K562 (cell line): ENCODE results near the gene PKIB.

ENCODE experiments used
- CHD2 ChIP-seq: IDR thresholded peaks from 2 replicates; pipeline ENCODE4 v1.6.1; 2011; ENCODE audit warnings: low read depth, low read length
- ELF4 ChIP-seq: fragments of 450-650 bp; formaldehyde crosslinking; IDR thresholded peaks from 2 replicates; pipeline ENCODE4 v1.4.0; 2022; ENCODE audit warnings: missing genetic modification characterization
- ETV6 ChIP-seq, 3 experiments: fragments of 150-350 bp in 1 of 3; sonication (generic) in 1 of 3; formaldehyde crosslinking in 1 of 3; IDR thresholded peaks; 2 replicates each; pipeline versions ENCODE4 v1.6.1 to v1.8.0; 2014 to 2022; ENCODE audit warnings: borderline replicate concordance in 2 of 3, low read depth in 2 of 3, antibody characterized with exemption in 1 of 3, low read length in 1 of 3, mild to moderate bottlenecking in 1 of 3, missing genetic modification reagents in 1 of 3
- PRDM10 ChIP-seq: fragments of 450-650 bp; IDR thresholded peaks from 2 replicates; pipeline ENCODE4 v1.6.1; 2018; ENCODE audit not compliant: partially characterized antibody

GRCh38 chr6:122735582-122735981 is 125.4 kb downstream of the PKIB start:
- TF ChIP-seq ELF4 (CRISPR knock-in tag), result no peak
- TF ChIP-seq ETV6 (IDR thresholded peaks at IDR 0.05; ENCODE audit: borderline replicate concordance in 1 of 2, low read depth in 2 of 2, low read length in 1 of 2), result no peak
- no peak for TF ChIP-seq ETV6 (CRISPR knock-in tag; IDR thresholded peaks at IDR 0.05; ENCODE audit: borderline replicate concordance)
- TF ChIP-seq PRDM10, result no peak
- no peak for TF ChIP-seq CHD2
